HPDE6-E6E7 (cell line): ENCODE data around the gene STMP1.

Source experiments
- DNase-seq: peaks from one replicate; pipeline ENCODE4 v3.0.0; 2011; ENCODE audit warnings: missing footprints; ENCODE audit errors: extremely low spot score

STMP1 gene

GRCh38 chr7:135719688-135720087 is 57.4 kb downstream of the STMP1 start:
- no peak for DNase-seq

- DNase-seq: no peak
Observed at GRCh38 chr7:135721198-135721820, 59.0 kb downstream of the STMP1 start.

DNA sequence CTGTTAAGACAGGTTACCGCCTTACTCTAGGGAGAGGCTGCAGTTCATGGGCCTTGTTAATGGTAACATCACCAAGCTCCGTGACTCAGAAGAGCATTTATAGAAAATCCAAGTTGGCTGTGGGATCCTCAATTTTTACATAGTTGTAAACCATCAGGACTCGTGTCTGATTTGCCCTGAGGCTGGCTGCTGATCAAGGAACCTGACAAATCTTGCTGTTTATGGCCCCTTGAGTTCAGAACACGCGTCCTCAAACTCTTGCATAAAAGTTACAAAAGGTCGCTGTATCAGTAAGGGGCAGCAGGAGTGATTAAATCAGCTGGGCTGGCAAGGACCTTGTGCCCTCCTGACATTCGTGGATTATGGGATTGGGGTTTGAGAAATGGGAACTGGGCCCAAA is 61.1 kb downstream of the STMP1 start:
- no peak for DNase-seq
